GM12878 (cell line): Measurements from ENCODE around the gene PITPNC1.

Experiments
- BMI1 ChIP-seq: fragments of 450-650 bp; IDR thresholded peaks from 2 replicates; pipeline ENCODE4 v1.6.1; 2016; ENCODE audit warnings: mild to moderate bottlenecking, moderate library complexity, borderline replicate concordance
- CTCF ChIP-seq, 3 experiments: IDR thresholded peaks in 2 of 3; conservative IDR thresholded peaks in 1 of 3; 2 replicates each; pipeline ENCODE4 v1.5.1; 2011; ENCODE audit warnings: low read depth in 3 of 3, low read length in 3 of 3, mild to moderate bottlenecking in 3 of 3, control low read depth in 2 of 3, moderate library complexity in 2 of 3, inconsistent platforms in 1 of 3, mixed read lengths in 1 of 3; ENCODE audit not compliant: control insufficient read depth in 2 of 3, insufficient read depth in 1 of 3; ENCODE audit errors: extremely low read depth in 1 of 3
- JUND ChIP-seq: IDR thresholded peaks from 2 replicates; pipeline ENCODE4 v1.6.1; 2012; ENCODE audit warnings: low read depth, mild to moderate bottlenecking, low read length, improper control_type of control experiment, moderate library complexity
- NR2C2 ChIP-seq: IDR thresholded peaks from 2 replicates; pipeline ENCODE4 v1.6.1; 2011; ENCODE audit warnings: borderline replicate concordance, low read depth; ENCODE audit not compliant: control insufficient read depth, insufficient read length
- POLR2A ChIP-seq: IDR thresholded peaks from 2 replicates; pipeline ENCODE4 v1.6.1; 2011; ENCODE audit warnings: low read depth, mild to moderate bottlenecking, low read length
- POLR2AphosphoS5 ChIP-seq: IDR thresholded peaks from 2 replicates; pipeline ENCODE4 v1.6.1; 2011; ENCODE audit warnings: mild to moderate bottlenecking, low read length, inconsistent platforms
- TAF1 ChIP-seq: IDR thresholded peaks from 2 replicates; pipeline ENCODE4 v1.6.1; 2011; ENCODE audit warnings: mild to moderate bottlenecking, low read depth, low read length, borderline replicate concordance

GRCh38 chr17:67713169-67713568 lies 336.1 kb downstream of the PITPNC1 start:
- TF ChIP-seq POLR2A (no peak), BMI1 (no peak), POLR2AphosphoS5 (no peak), CTCF (IDR thresholded peaks at IDR 0.05 in 2 of 3, conservative IDR thresholded peaks at IDR 0.05 in 1 of 3; ENCODE audit: control insufficient read depth in 2 of 3, extremely low read depth in 1 of 3, insufficient read depth in 1 of 3, low read depth in 3 of 3, low read length in 3 of 3) (no peak), TAF1 (no peak), NR2C2 (no peak), JUND (no peak)
